ENCODE results near the gene TRAPPC6A.
"Not testable (repeated sequence)": the region's sequence is repeated elsewhere in the genome, so short reads cannot be mapped to it uniquely, and the experiment has no call there.

The TRAPPC6A gene

DNA sequence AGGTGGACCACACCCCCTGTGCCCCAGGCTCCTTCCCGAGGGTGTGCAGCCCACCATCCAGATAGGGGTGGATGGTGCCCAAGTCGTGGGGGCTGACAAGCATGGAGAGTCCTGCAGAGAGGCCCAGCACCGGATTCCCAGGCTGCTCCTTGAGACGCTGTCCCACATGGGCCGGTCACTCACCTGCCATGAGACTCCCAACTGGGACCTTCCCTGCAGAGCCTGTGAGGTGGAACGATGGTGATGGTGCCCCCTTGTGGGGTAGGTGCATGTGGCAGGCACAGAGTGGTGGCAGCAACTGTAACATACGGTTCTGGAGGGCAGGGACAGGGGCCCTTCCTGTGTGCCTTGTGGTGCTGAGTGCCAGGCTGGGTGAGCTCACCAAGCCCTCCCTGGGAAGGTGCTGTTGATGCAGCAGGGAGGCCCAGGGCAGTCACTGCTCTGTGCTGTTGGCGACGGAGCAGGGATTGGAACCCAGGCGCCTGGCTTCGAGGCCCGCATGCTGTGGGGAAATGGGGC, 52.0 kb downstream of the TRAPPC6A start:
- DNase-seq = peak; percentile 79

DNA sequence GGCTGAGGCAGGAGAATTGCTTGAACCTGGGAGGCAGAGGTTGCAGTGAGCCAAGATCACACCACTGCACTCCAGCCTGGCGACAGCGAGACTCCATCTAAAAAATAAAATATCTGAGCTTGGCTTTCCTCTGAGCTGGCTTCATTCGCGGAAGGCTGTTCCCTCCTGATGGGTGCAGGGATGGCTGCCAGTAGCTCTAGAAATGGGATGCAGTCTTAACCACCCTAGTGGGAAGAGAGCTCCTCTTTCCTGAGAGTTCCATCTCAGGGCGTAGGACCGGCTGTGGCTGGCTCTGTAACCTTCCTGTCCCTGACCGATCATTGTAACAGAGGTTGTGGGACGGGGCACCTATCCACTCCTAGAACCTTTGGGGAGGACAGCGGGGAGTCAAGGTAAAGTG, 52.7 kb downstream of the TRAPPC6A start:
- DNase-seq = no peak

DNA sequence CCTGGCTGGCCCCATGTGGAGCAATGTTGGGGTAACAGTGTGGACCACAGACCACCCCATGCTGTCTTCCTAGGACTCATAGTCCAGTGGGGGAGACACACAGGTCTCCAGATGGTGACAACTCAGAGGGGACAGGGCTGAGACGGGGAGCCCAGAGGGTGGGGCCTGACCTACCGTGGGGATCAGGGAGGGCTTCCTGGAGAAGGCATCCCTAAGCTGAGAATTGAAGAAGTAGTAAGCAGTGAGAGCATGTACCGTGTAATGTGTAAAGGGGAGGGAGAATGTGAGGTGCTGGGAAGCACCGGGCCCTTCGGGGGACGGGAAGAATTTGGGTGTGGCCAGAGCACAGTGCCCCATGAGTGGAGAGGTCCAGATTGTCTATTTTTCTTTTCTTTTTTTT, 54.0 kb downstream of the TRAPPC6A start:
- DNase-seq = no peak

DNA sequence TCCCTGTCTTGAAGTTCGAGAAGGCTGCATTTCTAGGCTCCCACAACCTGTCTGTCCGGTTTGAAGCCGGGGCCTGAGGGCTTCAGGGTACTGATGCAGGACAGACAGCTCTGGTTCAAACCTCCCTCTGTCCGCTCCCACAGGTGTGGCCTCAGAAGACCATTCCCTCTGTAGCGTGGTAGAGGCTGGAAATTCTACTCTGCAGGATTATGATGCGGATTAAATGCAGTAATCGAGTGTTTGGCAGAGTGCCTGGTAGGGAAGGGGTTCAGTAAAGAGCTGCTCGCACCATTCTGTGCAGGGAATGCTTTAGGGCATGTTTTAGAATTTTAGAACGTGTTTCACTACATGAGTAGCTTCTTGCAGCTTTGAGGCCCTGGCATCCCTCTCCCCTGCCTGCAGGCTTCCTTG, 54.6 kb downstream of the TRAPPC6A start:
- peak; percentile 12 for DNase-seq

DNA sequence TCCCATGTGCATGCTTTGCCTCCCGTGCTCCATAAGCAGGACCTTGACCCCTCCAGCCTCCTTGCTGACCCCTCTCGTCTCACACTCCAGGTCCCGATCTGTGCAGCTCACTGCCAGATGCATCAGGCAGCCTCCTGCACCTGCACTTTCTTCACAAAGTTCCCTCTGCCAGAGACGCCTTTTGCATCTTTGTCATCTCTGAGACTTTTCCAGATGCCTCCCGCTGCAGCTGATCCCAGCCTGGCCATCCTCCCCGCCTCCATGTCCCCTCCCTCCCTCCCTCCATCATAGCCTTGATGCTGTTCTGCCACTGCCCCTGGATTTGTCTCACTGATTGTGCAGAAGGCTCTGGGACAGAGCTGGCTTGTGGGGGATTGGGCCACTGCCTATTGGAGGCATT, 55.2 kb downstream of the TRAPPC6A start:
- DNase-seq = no peak

DNA sequence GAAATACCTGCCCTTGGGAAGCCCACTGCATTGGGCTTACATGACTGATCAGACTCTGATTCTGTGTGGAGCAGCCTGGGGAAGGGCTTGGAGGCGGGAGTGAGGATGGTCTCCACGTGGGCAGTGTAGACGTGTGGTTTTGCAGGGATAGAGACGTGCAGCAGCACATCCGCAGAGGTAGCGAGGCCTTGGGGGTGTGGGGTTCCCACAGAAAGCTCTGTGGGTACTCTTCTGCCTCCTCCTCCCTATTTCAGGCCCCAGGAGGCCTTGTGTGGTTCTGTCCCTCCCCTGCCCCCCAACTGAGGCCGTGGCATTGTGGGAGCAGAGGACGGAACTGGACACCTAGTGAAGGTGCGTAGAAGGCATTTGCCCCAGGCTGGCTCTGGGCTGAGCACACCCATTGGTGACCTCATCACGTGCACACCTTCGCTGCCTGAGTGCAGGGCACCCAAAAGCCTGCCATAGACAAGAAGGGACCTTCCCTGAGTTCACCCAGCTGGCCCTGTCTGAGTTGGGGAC, 56.2 kb downstream of the TRAPPC6A start:
- no peak for DNase-seq

DNA sequence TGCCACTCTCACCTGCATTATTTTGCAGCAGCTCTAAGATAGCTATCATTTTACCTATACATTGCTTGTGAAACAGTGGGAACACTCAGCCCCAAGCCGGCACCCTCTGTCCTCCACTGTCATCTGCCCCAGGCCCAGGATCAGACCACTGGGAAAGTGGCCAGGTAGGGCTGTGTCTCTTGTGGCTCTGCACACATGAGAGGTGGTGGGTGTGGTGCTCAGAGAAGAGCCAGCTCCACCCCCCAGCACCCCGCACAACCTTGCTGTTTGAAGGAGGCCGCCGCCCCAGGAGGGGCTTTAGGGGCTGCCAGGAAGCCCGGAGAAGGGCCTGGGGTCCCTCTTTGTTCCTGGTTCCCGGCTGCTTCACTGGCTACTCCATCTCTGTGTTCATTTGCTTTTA, 58.5 kb downstream of the TRAPPC6A start:
- no peak for DNase-seq

DNA sequence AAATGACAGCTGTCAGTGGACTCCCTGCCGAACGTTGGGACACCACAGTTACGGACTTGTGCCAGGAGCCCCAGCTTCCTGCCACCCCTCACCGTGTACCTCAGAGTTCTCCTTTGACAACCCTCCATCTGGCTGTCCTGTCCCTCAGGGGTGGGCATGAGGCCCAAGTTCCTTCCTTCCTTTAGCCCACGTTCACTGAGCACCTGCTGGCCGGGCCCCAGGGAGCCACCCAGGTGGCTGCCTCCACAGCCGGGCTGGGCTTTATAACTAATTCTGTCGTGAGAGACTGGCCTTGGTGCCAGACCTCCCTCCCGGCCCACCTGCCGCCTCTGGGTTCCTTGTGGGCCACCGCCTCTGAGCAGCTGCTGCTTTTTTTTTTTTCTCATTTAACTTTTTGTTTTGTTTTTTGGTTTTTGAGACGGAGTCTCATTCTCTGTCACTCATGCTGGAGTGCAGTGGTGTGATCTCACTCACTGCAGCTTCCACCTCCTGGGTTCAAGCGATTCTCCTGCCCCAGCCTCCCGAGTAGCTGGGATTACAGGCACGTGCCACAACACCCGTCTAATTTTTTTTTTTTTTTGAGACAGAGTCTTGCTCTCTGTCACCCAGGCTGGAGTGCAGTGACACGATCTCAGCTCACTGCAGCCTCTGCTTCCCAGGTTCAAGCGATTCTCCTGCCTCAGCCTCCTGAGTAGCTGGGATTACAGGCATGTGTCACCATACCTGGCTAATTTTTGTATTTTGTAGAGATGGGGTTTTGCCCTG, 59.3 kb downstream of the TRAPPC6A start:
- DNase-seq = not testable (repeated sequence)

DNA sequence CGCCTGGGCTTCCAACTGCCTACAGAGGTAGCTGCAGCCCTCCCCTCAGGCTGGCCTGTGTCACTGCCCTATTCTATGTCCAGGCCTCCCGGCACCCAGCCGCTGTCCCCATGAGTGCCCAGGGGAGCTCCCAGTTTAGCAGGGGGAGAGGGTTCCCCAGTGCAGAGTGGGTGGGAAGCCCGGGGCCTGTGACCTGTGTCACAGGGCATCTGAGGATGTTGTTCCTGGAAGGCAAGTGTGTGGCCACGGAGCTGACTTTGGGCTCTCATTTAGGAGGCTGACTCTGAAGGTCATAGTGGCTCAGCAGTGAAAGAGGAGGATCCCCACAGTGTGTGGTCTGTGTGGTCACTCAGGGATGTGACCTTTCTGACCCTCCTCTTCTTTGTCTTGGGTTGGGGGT, 59.9 kb downstream of the TRAPPC6A start:
- no peak for DNase-seq

DNA sequence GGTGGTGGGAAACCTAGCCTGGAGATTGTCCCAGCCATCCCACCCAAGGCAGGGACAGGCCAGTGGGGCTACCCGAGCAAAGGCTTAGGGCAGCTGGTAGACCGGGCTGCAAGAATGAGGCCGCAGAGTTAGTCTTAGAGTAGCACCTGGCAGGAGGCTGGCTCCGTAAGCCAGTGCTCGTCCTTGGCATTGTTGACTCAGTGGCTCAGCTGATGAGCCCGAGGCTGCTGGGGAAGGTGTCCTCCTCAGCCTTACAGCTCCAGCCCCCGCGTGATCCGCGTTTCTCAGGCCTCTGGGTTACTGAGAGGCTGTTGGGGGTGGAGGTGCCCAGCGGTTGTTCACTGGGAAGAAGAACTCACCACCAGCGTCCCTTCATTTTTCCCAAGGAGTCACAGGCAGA, 60.4 kb downstream of the TRAPPC6A start:
- DNase-seq = peak; percentile 60

DNA sequence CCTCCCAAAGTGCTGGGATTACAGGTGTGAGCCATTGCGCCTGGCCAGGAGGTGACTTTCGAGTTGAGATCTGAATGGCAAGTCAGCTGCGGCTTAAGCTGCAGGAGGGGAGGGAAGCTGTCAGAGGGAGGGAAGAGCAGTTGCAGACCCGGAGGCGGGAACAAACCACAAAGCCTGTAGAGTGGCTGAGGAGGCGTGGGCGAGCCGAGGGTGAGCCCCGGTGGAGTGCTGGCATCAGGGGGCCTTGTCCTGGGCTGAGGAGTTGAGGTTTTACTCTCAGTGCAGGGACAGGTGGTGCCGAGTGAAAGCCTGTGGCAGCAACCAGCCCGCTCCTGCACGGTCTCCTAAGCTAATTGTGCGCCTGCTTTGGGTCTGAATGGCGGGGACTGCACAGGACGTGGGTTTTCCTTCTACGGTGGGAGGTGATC, 60.9 kb downstream of the TRAPPC6A start:
- peak; percentile 59 for DNase-seq

DNA sequence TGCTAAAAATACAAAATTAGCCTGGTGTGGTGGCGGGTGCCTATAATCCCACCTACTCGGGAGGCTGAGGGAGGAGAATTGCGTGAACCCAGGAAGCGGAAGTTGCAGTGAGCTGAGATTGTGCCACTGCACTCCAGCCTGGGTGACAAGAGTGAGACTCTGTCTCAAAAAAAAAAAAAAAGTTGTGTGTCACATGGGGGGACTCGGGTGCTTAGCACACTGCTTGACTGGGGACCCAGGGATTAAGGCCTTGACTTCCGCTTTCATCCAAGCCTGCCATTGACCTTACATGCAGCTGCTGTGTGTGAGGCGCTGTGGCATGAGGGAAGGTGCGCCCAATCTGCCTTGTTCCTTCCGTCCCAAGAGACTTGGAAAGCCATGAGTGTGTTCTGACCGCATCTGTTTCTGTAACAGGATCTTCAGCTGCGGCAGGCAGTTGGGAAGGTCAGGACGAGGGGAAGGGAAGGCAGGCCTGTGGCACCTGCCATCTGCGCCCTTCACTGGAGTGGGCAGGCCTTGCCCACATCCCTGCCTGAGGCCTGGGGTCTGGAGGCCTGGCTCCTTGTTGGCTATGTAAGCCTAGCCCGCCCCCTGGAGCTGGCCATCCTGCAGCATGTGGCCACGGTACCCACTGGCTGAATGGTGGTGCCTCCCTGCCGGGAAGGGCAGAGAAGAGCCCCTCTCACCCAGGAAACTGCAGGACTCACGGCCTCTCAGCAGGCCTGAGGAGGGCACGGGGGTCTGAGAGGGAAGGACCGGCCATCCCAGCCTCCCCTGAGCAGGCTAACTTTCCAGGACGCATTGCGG, 62.0 kb downstream of the TRAPPC6A start:
- no peak for DNase-seq

DNA sequence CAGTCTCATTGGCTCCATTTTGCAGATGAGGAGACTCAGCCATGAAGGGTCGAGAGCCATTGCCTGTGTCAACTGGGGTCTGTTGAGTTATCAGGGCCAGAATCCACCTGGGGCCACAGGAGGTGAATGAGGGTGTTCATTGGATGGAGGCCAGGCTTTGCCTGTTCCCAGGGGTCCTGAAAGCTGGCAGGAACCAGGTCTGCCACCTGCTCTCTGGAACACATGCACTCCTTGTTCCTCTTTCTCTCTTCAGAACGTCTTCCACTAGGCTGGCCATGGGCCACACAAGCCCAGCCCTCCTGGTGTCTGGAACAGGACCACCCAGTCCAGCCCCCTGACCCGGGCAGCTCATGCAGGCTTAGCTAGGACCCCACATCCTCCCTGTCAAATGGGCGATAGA, 63.9 kb downstream of the TRAPPC6A start:
- no peak for DNase-seq

DNA sequence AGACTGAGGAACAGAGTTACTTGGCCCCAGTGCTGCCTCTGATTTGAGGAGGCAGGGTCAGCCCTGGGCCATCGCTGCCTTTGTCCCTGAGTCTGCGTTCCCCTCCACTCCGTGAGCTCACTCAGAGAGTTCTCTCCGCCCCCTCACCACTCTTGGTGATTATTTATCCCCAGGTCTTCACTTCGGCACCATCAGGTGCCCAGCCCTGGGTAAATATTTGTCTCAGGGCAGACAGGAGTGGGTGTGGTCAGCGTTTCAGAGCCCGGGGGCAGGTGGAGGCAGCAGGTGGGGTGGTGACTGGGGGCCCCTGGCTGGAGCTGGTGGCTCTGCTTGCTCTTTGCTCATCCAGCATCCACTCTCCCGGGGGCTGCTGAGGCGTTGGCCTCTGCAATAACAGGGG, 64.4 kb downstream of the TRAPPC6A start:
- peak; percentile 90 for DNase-seq
